ENCODE data around the gene PCNX3.
"Not testable (repeated sequence)": the region's sequence is repeated elsewhere in the genome, so short reads cannot be mapped to it uniquely, and the experiment has no call there.

GRCh38 chr11:65639228-65639597 is 23.6 kb downstream of the PCNX3 start:
- not testable (repeated sequence) for TF ChIP-seq CTCF (IDR thresholded peaks at IDR 0.05; ENCODE audit: borderline replicate concordance, extremely low read depth, low read length, poor library complexity, severe bottlenecking); EZH2 (IDR thresholded peaks at IDR 0.05; ENCODE audit: borderline replicate concordance, low read depth, low read length, severe bottlenecking)
